GM23338 (cell line): ENCODE results near the gene KIF3B.

Experiments
- CTCF ChIP-seq, 2 experiments: fragments of 200-600 bp in 1 of 2; sonication (generic) in 1 of 2; conservative IDR thresholded peaks; 2 replicates each; pipeline versions ENCODE4 v1.5.1 to v1.6.1; 2016 to 2017; ENCODE audit warnings: antibody characterized with exemption in 2 of 2, low read depth in 2 of 2, mild to moderate bottlenecking in 2 of 2, moderate library complexity in 1 of 2
- EZH2 ChIP-seq: fragments of 200-600 bp; sonication (generic); IDR thresholded peaks from one replicate; pipeline ENCODE4 v1.8.0; 2017; ENCODE audit warnings: antibody characterized with exemption, mild to moderate bottlenecking, low read depth; ENCODE audit not compliant: unreplicated experiment

DNA sequence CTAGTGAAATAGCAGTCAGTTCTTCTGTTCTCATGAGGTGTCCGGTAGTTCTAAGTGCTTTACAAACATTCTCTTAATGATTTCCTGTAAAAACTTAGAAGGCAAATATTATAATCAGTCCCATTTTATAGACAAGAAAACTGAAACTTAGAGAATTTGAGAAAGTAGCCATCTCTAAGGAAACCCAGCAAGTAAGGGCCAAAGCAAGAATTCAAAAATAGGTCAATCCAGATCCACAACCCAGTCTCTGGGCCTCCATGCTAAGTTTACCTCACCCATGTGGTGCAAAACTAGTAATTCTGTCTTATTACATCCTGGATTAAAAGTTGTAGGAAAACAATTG lies 53.1 kb downstream of the KIF3B start:
- no peak for TF ChIP-seq CTCF (conservative IDR thresholded peaks at IDR 0.05; ENCODE audit: low read depth in 2 of 2)
- TF ChIP-seq EZH2: no peak
